Sigmoid colon (tissue), 7 donors: ENCODE measurements around the gene PIP5K1C. TPM values are rescaled to one million over a fixed set of nuclear protein-coding genes. Genes with fewer than 3 reads are reported as not detected.
A peak's percentile ranks its signal among the peaks of the same experiment; 100 is the strongest.

Source experiments
- DNase-seq: peaks from one replicate; pipeline ENCODE4 v3.0.0-alpha.2; 2019
- H3K27ac ChIP-seq, 4 donors: fragments of 200-600 bp; sonication (generic); one replicate each; pipeline ENCODE4 v1.5.1; 2016 to 2019; ENCODE audit warnings: mild to moderate bottlenecking in 1 of 4
- H3K27me3 ChIP-seq, 3 donors: fragments of 200-600 bp; sonication (generic); one replicate each; pipeline ENCODE4 v1.5.1; 2019; ENCODE audit warnings: mild to moderate bottlenecking in 1 of 3
- H3K36me3 ChIP-seq, 4 donors: fragments of 200-600 bp; sonication (generic); one replicate each; pipeline ENCODE4 v1.5.1; 2016 to 2019
- H3K4me1 ChIP-seq, 4 donors: fragments of 200-600 bp; sonication (generic); one replicate each; pipeline ENCODE4 v1.5.1; 2017 to 2019
- H3K4me3 ChIP-seq, 4 donors: fragments of 200-600 bp; sonication (generic); one replicate each; pipeline ENCODE4 v1.5.1; 2017 to 2019; ENCODE audit warnings: mild to moderate bottlenecking in 2 of 4, moderate library complexity in 1 of 4
- H3K9me3 ChIP-seq, 4 donors: fragments of 200-600 bp in 3 of 4; sonication (generic) in 3 of 4; one replicate each; pipeline versions ENCODE4 v1.5.1 to v1.6.1; 2013 to 2019
- CTCF ChIP-seq, 4 experiments: fragments of 450-650 bp in 3 of 4; fragments of 200-600 bp in 1 of 4; IDR thresholded peaks; one replicate each; pipeline ENCODE4 v1.5.1; 2016 to 2019; ENCODE audit warnings: antibody characterized with exemption in 4 of 4, mild to moderate bottlenecking in 3 of 4, moderate library complexity in 2 of 4
- EP300 ChIP-seq, 4 donors: sonication (generic); formaldehyde crosslinking; IDR thresholded peaks; one replicate each; pipeline ENCODE4 v1.6.1; 2017; ENCODE audit warnings: antibody characterized with exemption in 4 of 4
- POLR2A ChIP-seq, 2 donors: fragments of 450-650 bp; IDR thresholded peaks; one replicate each; pipeline ENCODE4 v1.6.1; 2016; ENCODE audit warnings: antibody characterized with exemption in 2 of 2, mild to moderate bottlenecking in 2 of 2, moderate library complexity in 2 of 2
- POLR2AphosphoS5 ChIP-seq, 4 donors: sonication (generic); formaldehyde crosslinking; IDR thresholded peaks; one replicate each; pipeline ENCODE4 v1.6.1; 2017; ENCODE audit warnings: antibody characterized with exemption in 4 of 4
- WGBS, 2 donors: extraction: QIAGEN DNeasy Blood & Tissue Kit; methylation state at CpG; one replicate each; pipeline ENCODE4 v1.1.7; 2013; 5-methylcytosine and 5-hydroxymethylcytosine counted together
- intact Hi-C: fragments of 100-400 bp; cut with DNase I; formaldehyde crosslinking; loops from one replicate; pipeline ENCODE4 v1.15.1; 2023
- polyA plus RNA-seq, 3 donors: library from polyadenylated mRNA; stranded (reverse); fragments of 200-250 nt; gene quantifications; one replicate each; pipeline ENCODE4 v1.2.3, GENCODE V29; 2013
- total RNA-seq, 4 donors: library from RNA; depleted of rRNA; stranded (reverse); fragments of >200 nt; gene quantifications; one replicate each; pipeline ENCODE4 v1.1.0, GENCODE V29; 2016
- donor health status: healthy with polysubstance abuse.
- donor health status: Bipolar disorder and iron deficiency.
- donor health status: healthy.

The PIP5K1C gene
- total and polyA plus RNA-seq, 7 donors, result 7.8 to 68.7 (median 27.8) TPM

- H3K9me3 ChIP-seq, result no peaks in the 10 kb centered on the region
- no peaks in the 10 kb centered on the region for H3K27me3 ChIP-seq
- H3K36me3 ChIP-seq, result peaks cover 0 to 5% (median 0%) of the 10 kb centered on the region in 4 donors
- no peak for DNase-seq
- H3K4me1 ChIP-seq, result peaks cover 0 to 34% (median 29%) of the 10 kb centered on the region in 4 donors
- intact Hi-C loops, result loop anchor here (1.0 to 10.0 kb wide), 2 partner anchors 31 to 265 kb away; no protein-coding TSS in a partner anchor
- no peak for TF ChIP-seq EP300 (IDR thresholded peaks at IDR 0.05)
- no peak for TF ChIP-seq POLR2A (IDR thresholded peaks at IDR 0.05)
- no peak for TF ChIP-seq CTCF (IDR thresholded peaks at IDR 0.05)
- TF ChIP-seq POLR2AphosphoS5 (IDR thresholded peaks at IDR 0.05), result no peak
- H3K27ac ChIP-seq, result peak overlapping the region; percentile 85 to 99 (median 92)
- WGBS, 2 donors, result 1% methylated on average over 43 of the region's 43 CpGs
- H3K4me3 ChIP-seq, result peak overlapping the region; percentile 64 to 98 (median 95)
Measured at GRCh38 chr19:3699741-3700241, 477 bp downstream of the PIP5K1C start.

GRCh38 chr19:3698974-3699740 is 1.1 kb downstream of the PIP5K1C start:
- Histone ChIP-seq H3K4me1 (peaks cover 0 to 40% (median 35%) of the 10 kb centered on the region in 4 donors), H3K9me3 (no peaks in the 10 kb centered on the region), H3K27ac (peak overlapping the region; percentile 85 to 99 (median 92)), H3K4me3 (peak overlapping the region; percentile 64 to 98 (median 95)), H3K36me3 (peaks cover 0 to 5% (median 0%) of the 10 kb centered on the region in 4 donors), H3K27me3 (no peaks in the 10 kb centered on the region)
- intact Hi-C loops, result loop anchor here (10.0 kb wide), 1 partner anchor 266 kb away; no protein-coding TSS in a partner anchor
- DNase-seq, result peak; percentile 89
- TF ChIP-seq CTCF (IDR thresholded peaks at IDR 0.05) (no peak), POLR2AphosphoS5 (IDR thresholded peaks at IDR 0.05) (peak; percentile 48 to 86 (median 74)), POLR2A (IDR thresholded peaks at IDR 0.05) (peak; percentile 54 to 63)
- WGBS, 2 donors, result 12% methylated on average over 34 of the region's 34 CpGs

GRCh38 chr19:3698386-3698950 is 1.8 kb downstream of the PIP5K1C start:
- TF ChIP-seq EP300 (IDR thresholded peaks at IDR 0.05), result no peak
- no peak for TF ChIP-seq POLR2A (IDR thresholded peaks at IDR 0.05)
- no peak for TF ChIP-seq CTCF (IDR thresholded peaks at IDR 0.05)
- TF ChIP-seq POLR2AphosphoS5 (IDR thresholded peaks at IDR 0.05), result no peak
- Histone ChIP-seq H3K4me1 (peaks cover 0 to 45% (median 42%) of the 10 kb centered on the region in 4 donors), H3K9me3 (no peaks in the 10 kb centered on the region), H3K27me3 (no peaks in the 10 kb centered on the region), H3K27ac (peak overlapping the region; percentile 85 to 99 (median 92)), H3K4me3 (peak overlapping the region; percentile 64 to 98 (median 95)), H3K36me3 (peaks cover 0 to 5% (median 0%) of the 10 kb centered on the region in 4 donors)
- no peak for DNase-seq
- 59 to 73% methylated on average over 12 of the region's 12 CpGs for WGBS, 2 donors
- intact Hi-C loops, result loop anchor here (10.0 kb wide), 1 partner anchor 266 kb away; no protein-coding TSS in a partner anchor

- Histone ChIP-seq H3K4me1 (peaks cover 0 to 51% (median 48%) of the 10 kb centered on the region in 4 donors), H3K9me3 (no peaks in the 10 kb centered on the region), H3K27me3 (no peaks in the 10 kb centered on the region), H3K27ac (peak overlapping the region; percentile 85 to 99 (median 92)), H3K4me3 (peak overlapping the region; percentile 64 to 98 (median 95)), H3K36me3 (peaks cover 0 to 5% (median 0%) of the 10 kb centered on the region in 4 donors)
- intact Hi-C loops, result loop anchor here (10.0 kb wide), 1 partner anchor 267 kb away; no protein-coding TSS in a partner anchor
- DNase-seq, result no peak
- WGBS, 2 donors, result 91% methylated on average over 43 of the region's 43 CpGs
- TF ChIP-seq CTCF (IDR thresholded peaks at IDR 0.05) (no peak), EP300 (IDR thresholded peaks at IDR 0.05) (no peak), POLR2AphosphoS5 (IDR thresholded peaks at IDR 0.05) (peak in 1 of 4 donors; percentile 27), POLR2A (IDR thresholded peaks at IDR 0.05) (no peak)
Measured at GRCh38 chr19:3697671-3698385, 2.4 kb downstream of the PIP5K1C start.
